Measurements from ENCODE around the gene GINS3.

Gene GINS3

DNA sequence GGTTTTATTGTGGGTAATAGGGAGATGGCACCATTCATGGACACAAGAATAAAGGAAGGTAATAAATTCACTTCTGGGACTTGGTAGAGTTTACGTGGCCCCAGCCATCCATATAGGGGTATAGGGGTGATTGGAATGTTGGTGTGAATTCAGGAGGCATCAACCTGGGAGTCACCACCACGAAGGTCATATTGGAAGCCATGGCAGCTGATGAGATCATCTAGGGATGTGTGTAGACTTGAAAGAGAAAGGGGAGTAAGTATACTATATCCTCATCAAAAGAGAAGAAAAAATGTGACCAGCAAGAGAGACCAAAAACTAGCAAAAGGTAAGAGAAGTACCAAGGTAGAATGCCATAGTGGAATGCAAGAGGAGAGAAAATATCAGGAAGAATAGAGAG is 26.6 kb upstream of the GINS3 start:
- Histone ChIP-seq H3K27ac (ENCODE audit: low read length) (no peak overlapping the region), H3K27me3 (ENCODE audit: insufficient read depth, low read length, poor library complexity) (no peaks in the 10 kb centered on the region), H3K9me3 (ENCODE audit: insufficient read depth, low read length, severe bottlenecking) (peaks cover 13% of the 10 kb centered on the region), H3K4me1 (ENCODE audit: insufficient read depth, low read length) (peaks cover 22% of the 10 kb centered on the region), H4K20me1 (ENCODE audit: insufficient read depth, low read length) (no peaks in the 10 kb centered on the region), H2AFZ (ENCODE audit: low read depth, low read length) (no peak overlapping the region), H3K9ac (ENCODE audit: low read depth, low read length) (no peak overlapping the region), H3K36me3 (ENCODE audit: insufficient read depth, low read length) (no peaks in the 10 kb centered on the region), H3K79me2 (ENCODE audit: insufficient read depth, low read length) (no peaks in the 10 kb centered on the region), H3K4me2 (ENCODE audit: insufficient read depth, low read length) (no peak overlapping the region), H3K4me3 (ENCODE audit: low read depth in 1 of 2, low read length in 2 of 2) (no peak overlapping the region)
- TF ChIP-seq EZH2 (IDR thresholded peaks at IDR 0.05; ENCODE audit: borderline replicate concordance, low read depth, low read length, severe bottlenecking), result no peak
- TF ChIP-seq, protein P1, sequence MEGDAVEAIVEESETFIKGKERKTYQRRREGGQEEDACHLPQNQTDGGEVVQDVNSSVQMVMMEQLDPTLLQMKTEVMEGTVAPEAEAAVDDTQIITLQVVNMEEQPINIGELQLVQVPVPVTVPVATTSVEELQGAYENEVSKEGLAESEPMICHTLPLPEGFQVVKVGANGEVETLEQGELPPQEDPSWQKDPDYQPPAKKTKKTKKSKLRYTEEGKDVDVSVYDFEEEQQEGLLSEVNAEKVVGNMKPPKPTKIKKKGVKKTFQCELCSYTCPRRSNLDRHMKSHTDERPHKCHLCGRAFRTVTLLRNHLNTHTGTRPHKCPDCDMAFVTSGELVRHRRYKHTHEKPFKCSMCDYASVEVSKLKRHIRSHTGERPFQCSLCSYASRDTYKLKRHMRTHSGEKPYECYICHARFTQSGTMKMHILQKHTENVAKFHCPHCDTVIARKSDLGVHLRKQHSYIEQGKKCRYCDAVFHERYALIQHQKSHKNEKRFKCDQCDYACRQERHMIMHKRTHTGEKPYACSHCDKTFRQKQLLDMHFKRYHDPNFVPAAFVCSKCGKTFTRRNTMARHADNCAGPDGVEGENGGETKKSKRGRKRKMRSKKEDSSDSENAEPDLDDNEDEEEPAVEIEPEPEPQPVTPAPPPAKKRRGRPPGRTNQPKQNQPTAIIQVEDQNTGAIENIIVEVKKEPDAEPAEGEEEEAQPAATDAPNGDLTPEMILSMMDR (IDR thresholded peaks at IDR 0.05; ENCODE audit: borderline replicate concordance, extremely low read depth, low read length, poor library complexity, severe bottlenecking), result no peak
- DNase-seq (no peak), ATAC-seq (ENCODE audit: insufficient read depth, low read depth) (no peak)

DNA sequence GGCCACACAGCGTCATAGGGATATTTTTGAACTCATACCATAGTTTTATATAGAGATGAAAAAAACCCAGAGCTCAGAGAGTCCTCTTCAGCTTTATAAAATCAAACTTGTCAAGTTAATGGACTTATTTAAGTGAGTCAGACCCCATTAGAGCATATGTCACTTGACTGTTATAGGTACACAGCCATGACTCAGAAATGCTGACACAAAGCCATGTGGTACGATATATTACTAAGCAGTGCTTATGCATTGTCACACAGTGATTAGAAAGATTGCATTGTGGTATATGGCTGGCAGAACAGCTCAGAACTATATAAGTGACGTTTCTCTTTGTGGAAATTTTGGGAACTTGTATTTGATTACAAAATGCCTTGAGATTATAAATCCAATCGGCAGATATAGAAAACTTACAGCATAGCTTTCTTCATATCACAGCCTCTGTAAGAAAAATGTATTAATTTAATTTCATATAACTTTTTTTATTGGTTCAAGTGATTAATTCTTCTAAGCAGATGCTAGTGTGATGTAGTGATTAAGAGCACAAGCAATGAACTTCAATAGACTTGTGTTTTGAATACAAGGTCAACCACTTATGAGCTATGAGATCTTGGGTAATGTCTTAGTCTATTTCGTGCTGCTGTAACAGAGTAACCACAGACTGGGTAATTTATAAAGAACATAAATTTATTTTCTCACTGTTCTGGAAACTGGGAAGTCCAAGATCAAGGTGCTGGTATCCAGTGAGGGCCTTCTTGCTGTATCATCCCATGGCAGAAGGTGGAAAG is 25.8 kb upstream of the GINS3 start:
- peaks cover 6% of the 10 kb centered on the region for H3K9me3 ChIP-seq (ENCODE audit: insufficient read depth, low read length, severe bottlenecking)
- no peak overlapping the region for H3K9ac ChIP-seq (ENCODE audit: low read depth, low read length)
- peaks cover 22% of the 10 kb centered on the region for H3K4me1 ChIP-seq (ENCODE audit: insufficient read depth, low read length)
- no peaks in the 10 kb centered on the region for H3K79me2 ChIP-seq (ENCODE audit: insufficient read depth, low read length)
- no peak overlapping the region for H3K4me3 ChIP-seq (ENCODE audit: low read depth in 1 of 2, low read length in 2 of 2)
- H3K27me3 ChIP-seq (ENCODE audit: insufficient read depth, low read length, poor library complexity), result no peaks in the 10 kb centered on the region
- H4K20me1 ChIP-seq (ENCODE audit: insufficient read depth, low read length), result no peaks in the 10 kb centered on the region
- no peaks in the 10 kb centered on the region for H3K36me3 ChIP-seq (ENCODE audit: insufficient read depth, low read length)
- no peak overlapping the region for H2AFZ ChIP-seq (ENCODE audit: low read depth, low read length)
- DNase-seq (no peak), ATAC-seq (ENCODE audit: insufficient read depth, low read depth) (no peak)
- TF ChIP-seq, protein P1 (IDR thresholded peaks at IDR 0.05; ENCODE audit: borderline replicate concordance, extremely low read depth, low read length, poor library complexity, severe bottlenecking), result no peak
- no peak for TF ChIP-seq EZH2 (IDR thresholded peaks at IDR 0.05; ENCODE audit: borderline replicate concordance, low read depth, low read length, severe bottlenecking)
- no peak overlapping the region for H3K4me2 ChIP-seq (ENCODE audit: insufficient read depth, low read length)
- H3K27ac ChIP-seq (ENCODE audit: low read length), result peak overlapping the region; percentile 73

DNA sequence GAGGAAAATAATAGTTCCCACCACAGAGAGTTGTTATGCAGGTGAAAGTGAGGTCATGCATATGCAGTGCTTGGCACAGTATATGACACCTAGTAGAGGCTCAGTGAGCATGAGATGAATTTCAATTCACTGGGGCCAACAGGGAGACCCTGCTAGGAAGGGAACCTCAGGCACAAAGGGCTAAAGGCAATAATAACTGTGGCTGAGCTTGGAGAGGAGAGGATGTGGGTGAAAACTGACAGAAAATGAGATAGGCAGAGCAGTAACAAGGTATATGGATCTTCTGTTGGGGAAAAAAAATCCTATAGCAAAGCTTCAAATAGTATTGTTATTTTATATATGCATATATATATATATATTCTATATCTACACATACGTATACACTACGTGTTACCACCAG is 25.0 kb upstream of the GINS3 start:
- Histone ChIP-seq H3K9ac (ENCODE audit: low read depth, low read length) (no peak overlapping the region; the same call in 1 of the 2 replicates), H4K20me1 (ENCODE audit: insufficient read depth, low read length) (no peaks in the 10 kb centered on the region), H3K4me3 (ENCODE audit: low read depth in 1 of 2, low read length in 2 of 2) (no peak overlapping the region), H3K27me3 (ENCODE audit: insufficient read depth, low read length, poor library complexity) (no peaks in the 10 kb centered on the region), H3K79me2 (ENCODE audit: insufficient read depth, low read length) (no peaks in the 10 kb centered on the region), H3K4me1 (ENCODE audit: insufficient read depth, low read length) (peaks cover 22% of the 10 kb centered on the region), H3K36me3 (ENCODE audit: insufficient read depth, low read length) (no peaks in the 10 kb centered on the region), H3K27ac (ENCODE audit: low read length) (peak overlapping the region; percentile 73), H2AFZ (ENCODE audit: low read depth, low read length) (no peak overlapping the region), H3K4me2 (ENCODE audit: insufficient read depth, low read length) (no peak overlapping the region), H3K9me3 (ENCODE audit: insufficient read depth, low read length, severe bottlenecking) (no peaks in the 10 kb centered on the region)
- TF ChIP-seq, protein P1 (IDR thresholded peaks at IDR 0.05; ENCODE audit: borderline replicate concordance, extremely low read depth, low read length, poor library complexity, severe bottlenecking), result no peak
- TF ChIP-seq EZH2 (IDR thresholded peaks at IDR 0.05; ENCODE audit: borderline replicate concordance, low read depth, low read length, severe bottlenecking), result no peak
- DNase-seq (peak; percentile 64), ATAC-seq (ENCODE audit: insufficient read depth, low read depth) (peak; percentile 94)
